Testis (tissue), 3 donors: ENCODE measurements around the gene TMEM271. TPM values are rescaled to one million over a fixed set of nuclear protein-coding genes. Genes with fewer than 3 reads are reported as not detected.

Source experiments
- DNase-seq: peaks from one replicate; pipeline ENCODE4 v3.0.0-alpha.2; 2019
- H3K27ac ChIP-seq, 2 donors: fragments of 200-600 bp; sonication (generic); one replicate each; pipeline ENCODE4 v1.5.1; 2019
- H3K27me3 ChIP-seq: fragments of 200-600 bp; sonication (generic); one replicate; pipeline ENCODE4 v1.5.1; 2019
- H3K36me3 ChIP-seq: fragments of 200-600 bp; sonication (generic); one replicate; pipeline ENCODE4 v1.5.1; 2017; ENCODE audit warnings: low read depth; ENCODE audit errors: missing control alignments
- H3K4me1 ChIP-seq: fragments of 200-600 bp; sonication (generic); one replicate; pipeline ENCODE4 v1.5.1; 2019
- H3K4me3 ChIP-seq, 2 donors: fragments of 200-600 bp; sonication (generic); one replicate each; pipeline ENCODE4 v1.5.1; 2017 to 2019
- H3K9me3 ChIP-seq: fragments of 200-600 bp; sonication (generic); one replicate; pipeline ENCODE4 v1.5.1; 2017
- POLR2A ChIP-seq: fragments of 450-650 bp; IDR thresholded peaks from one replicate; pipeline ENCODE4 v1.6.1; 2017; ENCODE audit warnings: antibody characterized with exemption, mild to moderate bottlenecking, moderate library complexity
- WGBS, 2 donors: methylation state at CpG; one replicate each; pipeline ENCODE4 v1.1.5; 2018; 5-methylcytosine and 5-hydroxymethylcytosine counted together
- intact Hi-C: fragments of 100-400 bp; cut with DNase I; formaldehyde crosslinking; loops from one replicate; pipeline ENCODE4 v1.15.1; 2023; ENCODE audit warnings: low total_unique reads
- polyA plus RNA-seq: library from polyadenylated mRNA; stranded (reverse); fragments of 350-450 nt; fragmentation: Illumina TruSeq; extraction: RNeasy Lipid Tissue Mini Kit (QIAGEN cat#74804); gene quantifications from one replicate; pipeline ENCODE4 v1.2.3, GENCODE V29; 2014; ENCODE audit warnings: low read depth, low replicate concordance; ENCODE audit not compliant: insufficient read depth
- total RNA-seq, 2 donors: library from RNA; depleted of rRNA; stranded (reverse); fragments of >200 nt; gene quantifications; one replicate each; pipeline ENCODE4 v1.2.3, GENCODE V29; 2016
- TF ChIP-seq, protein P1 (sequence below), 3 experiments: fragments of 450-650 bp in 2 of 3; fragments of 200-600 bp in 1 of 3; sonication (generic) in 1 of 3; IDR thresholded peaks; one replicate each; pipeline ENCODE4 v1.5.1; 2016 to 2019; ENCODE audit warnings: antibody characterized with exemption in 3 of 3, mild to moderate bottlenecking in 2 of 3, moderate library complexity in 1 of 3

The TMEM271 gene
- total and polyA plus RNA-seq, 3 donors from 2014 or later = 0.37 to 1.7 (median 1.7) TPM

DNA sequence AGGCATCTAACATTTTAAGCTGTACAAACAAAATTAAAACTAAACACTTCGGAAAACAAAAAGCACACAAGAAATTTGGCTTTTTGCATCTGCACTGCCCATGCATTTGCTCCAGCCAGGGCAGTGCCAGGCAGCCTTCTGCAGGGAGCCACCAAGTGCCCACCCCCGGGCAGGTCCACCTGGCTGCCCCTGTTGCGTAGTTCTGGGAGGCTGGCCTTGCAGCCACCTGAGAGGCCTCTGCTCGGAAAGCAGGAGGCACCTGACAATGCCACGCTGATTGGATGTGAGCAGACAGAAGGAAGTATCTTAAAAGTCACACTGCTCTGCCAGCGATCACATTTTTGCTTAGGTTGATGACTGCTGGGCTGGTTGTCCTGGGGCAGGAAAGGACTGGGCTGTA lies 3.5 kb downstream of the TMEM271 start:
- Histone ChIP-seq H3K36me3 (no peaks in the 10 kb centered on the region), H3K27me3 (no peaks in the 10 kb centered on the region), H3K4me3 (no peak overlapping the region), H3K27ac (no peak overlapping the region), H3K4me1 (no peaks in the 10 kb centered on the region), H3K9me3 (no peaks in the 10 kb centered on the region)
- intact Hi-C loops = no loop called here
- DNase-seq = no peak
- 63 to 75% methylated on average over 6 of the region's 6 CpGs for WGBS, 2 donors
- TF ChIP-seq POLR2A = no peak
- TF ChIP-seq, protein P1, sequence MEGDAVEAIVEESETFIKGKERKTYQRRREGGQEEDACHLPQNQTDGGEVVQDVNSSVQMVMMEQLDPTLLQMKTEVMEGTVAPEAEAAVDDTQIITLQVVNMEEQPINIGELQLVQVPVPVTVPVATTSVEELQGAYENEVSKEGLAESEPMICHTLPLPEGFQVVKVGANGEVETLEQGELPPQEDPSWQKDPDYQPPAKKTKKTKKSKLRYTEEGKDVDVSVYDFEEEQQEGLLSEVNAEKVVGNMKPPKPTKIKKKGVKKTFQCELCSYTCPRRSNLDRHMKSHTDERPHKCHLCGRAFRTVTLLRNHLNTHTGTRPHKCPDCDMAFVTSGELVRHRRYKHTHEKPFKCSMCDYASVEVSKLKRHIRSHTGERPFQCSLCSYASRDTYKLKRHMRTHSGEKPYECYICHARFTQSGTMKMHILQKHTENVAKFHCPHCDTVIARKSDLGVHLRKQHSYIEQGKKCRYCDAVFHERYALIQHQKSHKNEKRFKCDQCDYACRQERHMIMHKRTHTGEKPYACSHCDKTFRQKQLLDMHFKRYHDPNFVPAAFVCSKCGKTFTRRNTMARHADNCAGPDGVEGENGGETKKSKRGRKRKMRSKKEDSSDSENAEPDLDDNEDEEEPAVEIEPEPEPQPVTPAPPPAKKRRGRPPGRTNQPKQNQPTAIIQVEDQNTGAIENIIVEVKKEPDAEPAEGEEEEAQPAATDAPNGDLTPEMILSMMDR (IDR thresholded peaks at IDR 0.05) = no peak

DNA sequence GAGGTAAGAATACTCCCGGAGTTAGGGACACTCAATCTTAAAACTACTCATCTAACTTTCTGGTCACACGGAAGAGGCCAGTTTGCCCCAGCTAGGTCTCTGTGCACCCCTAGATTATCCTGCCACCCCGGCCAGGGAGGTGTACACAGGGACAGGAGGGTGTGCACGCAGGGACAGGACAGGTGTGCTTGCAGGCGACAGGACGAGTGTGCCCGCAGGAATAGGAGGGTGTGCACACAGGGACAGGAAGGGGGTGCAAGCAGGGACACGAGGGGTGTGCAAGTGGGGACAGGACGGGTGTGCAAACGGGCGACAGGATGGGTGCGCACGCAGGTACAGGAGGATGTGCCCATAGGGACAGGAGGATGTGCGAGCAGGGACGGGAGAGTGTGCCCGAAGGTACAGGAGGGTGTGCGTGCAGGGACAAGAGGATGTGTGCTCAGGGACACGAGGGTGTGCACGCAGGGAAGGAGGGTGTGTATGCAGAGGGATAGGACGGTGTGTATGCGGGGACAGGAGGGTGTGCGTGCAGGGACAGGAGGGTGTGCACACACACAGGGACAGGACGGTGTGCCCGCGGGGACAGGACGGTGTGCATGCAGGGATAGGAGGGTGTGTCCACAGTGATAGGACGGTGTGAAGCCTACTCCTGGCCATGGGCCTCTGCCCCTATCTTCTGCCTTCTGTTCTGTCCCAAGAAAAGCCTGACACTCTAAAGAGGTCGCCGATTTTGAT lies 4.1 kb downstream of the TMEM271 start:
- intact Hi-C loops = no loop called here
- H3K27me3 ChIP-seq = no peaks in the 10 kb centered on the region
- 74 to 79% methylated on average over 29 of the region's 29 CpGs for WGBS, 2 donors
- H3K36me3 ChIP-seq = no peaks in the 10 kb centered on the region
- TF ChIP-seq, protein P1 (IDR thresholded peaks at IDR 0.05) = no peak
- no peak for TF ChIP-seq POLR2A
- no peaks in the 10 kb centered on the region for H3K4me1 ChIP-seq
- no peaks in the 10 kb centered on the region for H3K9me3 ChIP-seq
- H3K27ac ChIP-seq = no peak overlapping the region
- no peak overlapping the region for H3K4me3 ChIP-seq
- DNase-seq = no peak

DNA sequence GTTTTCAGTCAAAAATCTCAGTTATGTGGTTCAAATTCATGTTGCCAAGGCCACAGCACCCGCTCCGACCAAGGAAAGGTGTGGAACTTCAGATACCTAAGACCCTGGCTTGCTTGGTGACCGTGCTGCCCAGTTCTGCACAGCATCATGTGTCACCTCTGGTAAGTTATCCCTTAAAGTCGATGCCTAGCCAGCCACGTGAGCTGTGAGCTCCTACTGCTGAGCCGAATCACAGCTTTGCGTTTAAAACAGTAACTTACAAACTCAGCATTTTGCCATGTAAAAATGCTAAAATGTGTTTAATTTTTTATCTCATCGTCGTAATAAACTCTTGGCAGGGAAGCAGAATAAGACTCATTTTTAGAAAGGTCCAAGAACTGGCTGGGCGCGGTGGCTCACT lies 5.3 kb downstream of the TMEM271 start:
- Histone ChIP-seq H3K27me3 (no peaks in the 10 kb centered on the region), H3K9me3 (no peaks in the 10 kb centered on the region), H3K4me1 (no peaks in the 10 kb centered on the region), H3K27ac (no peak overlapping the region), H3K36me3 (no peaks in the 10 kb centered on the region), H3K4me3 (no peak overlapping the region)
- DNase-seq = no peak
- intact Hi-C loops = no loop called here
- 73 to 84% methylated on average over 11 of the region's 11 CpGs for WGBS, 2 donors
- TF ChIP-seq, protein P1 (IDR thresholded peaks at IDR 0.05) = no peak
- TF ChIP-seq POLR2A = no peak

DNA sequence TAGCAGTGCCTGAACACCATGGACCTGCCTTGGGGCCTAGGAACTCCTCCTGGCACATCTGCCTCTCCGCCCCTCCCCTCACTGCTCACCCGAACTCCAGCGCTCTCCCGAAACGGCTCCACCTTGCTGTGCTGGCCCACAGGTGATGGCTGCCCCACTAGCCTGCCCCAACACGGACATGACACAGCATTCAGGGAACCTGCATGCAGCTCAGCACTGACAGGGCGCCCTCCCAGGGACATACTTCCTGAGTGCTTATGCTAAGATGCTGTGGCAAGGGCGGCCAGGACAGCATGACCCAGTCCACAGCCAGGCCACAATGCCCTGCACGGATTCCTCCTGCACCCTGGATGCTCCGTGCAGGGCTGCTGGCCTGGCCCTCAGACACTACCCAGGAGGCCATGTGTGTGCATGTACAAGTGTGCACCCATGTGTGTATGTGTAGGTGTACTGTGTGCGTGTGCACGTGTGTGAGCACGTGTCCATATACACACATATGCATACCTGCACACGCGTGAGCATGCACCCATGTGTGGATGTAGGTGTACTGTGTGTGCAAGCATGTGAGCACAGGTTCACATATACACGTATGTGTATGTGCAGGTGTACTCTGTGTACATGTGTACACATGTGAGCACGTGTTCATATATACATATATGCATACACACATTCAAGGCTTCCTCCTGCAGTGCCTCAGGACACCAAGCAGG lies 6.0 kb downstream of the TMEM271 start:
- TF ChIP-seq, protein P1 (IDR thresholded peaks at IDR 0.05) = no peak
- H3K4me3 ChIP-seq = no peak overlapping the region
- H3K9me3 ChIP-seq = no peaks in the 10 kb centered on the region
- no peaks in the 10 kb centered on the region for H3K36me3 ChIP-seq
- intact Hi-C loops = no loop called here
- DNase-seq = no peak
- no peaks in the 10 kb centered on the region for H3K27me3 ChIP-seq
- no peak overlapping the region for H3K27ac ChIP-seq
- 75 to 82% methylated on average over 17 of the region's 17 CpGs for WGBS, 2 donors
- no peaks in the 10 kb centered on the region for H3K4me1 ChIP-seq
